Nephron progenitor cell (in vitro differentiated cells): ENCODE data around the gene OR1D5.

Experiments used
- DNase-seq: peaks from one replicate; pipeline ENCODE4 v3.0.0; 2021
- H3K27ac Mint-ChIP-seq: 2 replicates; pipeline ENCODE4 v1.8.0; 2021; ENCODE audit warnings: mild to moderate bottlenecking, moderate library complexity, mixed read lengths
- H3K27me3 Mint-ChIP-seq: 2 replicates; pipeline ENCODE4 v1.8.0; 2021; ENCODE audit warnings: mild to moderate bottlenecking, low read depth, mixed read lengths; ENCODE audit not compliant: poor library complexity
- H3K36me3 Mint-ChIP-seq: 2 replicates; pipeline ENCODE4 v1.8.0; 2021; ENCODE audit warnings: low read depth, mixed read lengths
- H3K4me1 Mint-ChIP-seq: 2 replicates; pipeline ENCODE4 v1.8.0; 2021; ENCODE audit warnings: mixed read lengths
- H3K4me3 Mint-ChIP-seq: 2 replicates; pipeline ENCODE4 v1.8.0; 2021; ENCODE audit warnings: mild to moderate bottlenecking, moderate library complexity, mixed read lengths
- H3K9me3 Mint-ChIP-seq: 2 replicates; pipeline ENCODE4 v1.8.0; 2021; ENCODE audit warnings: mild to moderate bottlenecking, moderate library complexity, mixed read lengths
- CTCF ChIP-seq: fragments of 200-600 bp; sonication (generic); IDR thresholded peaks from 2 replicates; pipeline ENCODE4 v1.5.0; 2021; ENCODE audit warnings: antibody characterized with exemption

The OR1D5 gene

DNA sequence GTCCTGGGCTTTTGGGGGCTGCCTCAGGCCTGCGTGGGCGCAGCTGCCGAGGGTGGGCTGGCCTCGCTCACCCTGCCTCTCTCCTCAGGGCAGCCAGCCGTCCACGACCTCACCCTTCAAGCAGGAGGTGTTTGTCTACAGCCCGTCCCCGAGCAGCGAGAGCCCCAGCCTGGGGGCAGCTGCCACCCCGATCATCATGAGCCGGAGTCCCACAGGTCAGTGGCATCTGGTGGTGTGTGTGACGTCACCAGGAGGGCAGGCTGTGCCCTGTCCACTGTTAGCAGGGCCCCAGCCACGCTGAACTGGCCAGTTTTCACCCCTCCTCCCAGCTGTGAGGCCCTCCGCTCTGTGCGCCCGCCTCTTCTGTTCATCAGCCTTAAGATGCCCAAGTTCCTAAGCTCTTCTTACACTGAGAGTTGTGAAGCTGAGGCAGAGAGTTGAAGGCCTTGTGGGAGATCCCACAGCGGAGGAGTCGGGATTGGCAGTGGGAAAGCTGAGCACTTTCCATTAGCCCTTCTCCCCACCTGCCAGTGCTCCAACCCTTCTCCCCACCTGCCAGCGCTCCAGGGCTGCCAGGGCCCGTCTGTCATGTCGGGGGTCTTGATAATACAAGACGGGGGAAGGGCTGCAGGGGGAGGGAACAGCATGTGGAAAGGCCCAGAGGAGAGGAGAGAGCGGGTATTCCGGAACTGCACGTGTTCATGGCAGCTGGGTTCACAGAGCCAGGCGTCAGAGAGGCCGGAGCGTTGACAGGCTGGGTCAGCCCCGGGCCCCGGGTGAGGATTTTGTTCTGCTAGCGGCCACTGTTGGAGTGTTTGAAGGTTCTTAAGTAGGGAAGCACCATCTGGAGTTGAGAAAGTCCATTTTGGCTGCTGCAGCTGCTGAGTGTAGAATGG, 36.3 kb downstream of the OR1D5 start:
- H3K27ac Mint-ChIP-seq = no peak overlapping the region
- no peak for TF ChIP-seq CTCF
- no peaks in the 10 kb centered on the region for H3K27me3 Mint-ChIP-seq
- peaks cover 24% of the 10 kb centered on the region for H3K4me1 Mint-ChIP-seq
- peaks cover 26% of the 10 kb centered on the region for H3K9me3 Mint-ChIP-seq
- DNase-seq = no peak
- peaks cover 11% of the 10 kb centered on the region for H3K36me3 Mint-ChIP-seq
- no peak overlapping the region for H3K4me3 Mint-ChIP-seq

DNA sequence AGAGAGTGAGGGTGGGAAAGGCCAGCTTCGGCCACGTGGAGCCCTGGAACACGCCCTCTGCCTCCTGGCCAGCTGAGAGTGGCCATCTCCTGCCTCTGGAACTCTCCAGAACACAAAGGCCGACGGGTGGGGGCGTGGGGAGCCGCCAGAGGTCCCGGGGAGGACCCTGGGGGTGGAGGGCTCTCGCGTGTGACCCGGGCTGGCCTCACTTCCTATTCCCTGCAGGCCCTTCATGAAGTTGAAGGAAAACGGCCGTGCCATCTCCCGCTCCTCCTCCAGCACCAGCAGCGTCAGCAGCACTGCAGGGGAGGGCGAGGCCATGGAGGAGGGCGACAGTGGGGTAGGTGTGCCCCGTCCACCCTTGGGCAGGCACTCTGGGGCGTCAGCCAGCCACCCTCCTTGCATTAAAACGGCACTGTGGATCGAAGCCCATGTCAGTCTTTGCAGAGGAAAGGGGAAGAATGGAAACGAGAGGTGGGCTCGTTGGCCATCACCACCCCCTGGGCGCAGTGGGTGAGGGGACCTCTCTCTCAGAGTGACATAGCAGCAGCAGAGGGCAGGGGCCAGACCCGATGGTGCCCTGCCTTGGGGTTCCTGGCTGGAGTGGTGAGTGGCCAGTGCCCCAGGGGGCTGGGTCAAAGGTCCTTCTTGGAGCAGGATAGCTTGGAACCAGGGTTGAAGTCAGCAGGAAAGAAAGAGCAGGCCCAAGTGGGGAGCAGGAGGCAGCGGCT, 37.1 kb downstream of the OR1D5 start:
- no peaks in the 10 kb centered on the region for H3K27me3 Mint-ChIP-seq
- no peak for DNase-seq
- no peak for TF ChIP-seq CTCF
- peaks cover 11% of the 10 kb centered on the region for H3K36me3 Mint-ChIP-seq
- no peak overlapping the region for H3K27ac Mint-ChIP-seq
- H3K9me3 Mint-ChIP-seq = peaks cover 34% of the 10 kb centered on the region
- peaks cover 24% of the 10 kb centered on the region for H3K4me1 Mint-ChIP-seq
- H3K4me3 Mint-ChIP-seq = no peak overlapping the region

- no peak for DNase-seq
- no peaks in the 10 kb centered on the region for H3K27me3 Mint-ChIP-seq
- no peak overlapping the region for H3K27ac Mint-ChIP-seq
- peaks cover 11% of the 10 kb centered on the region for H3K36me3 Mint-ChIP-seq
- H3K9me3 Mint-ChIP-seq = peaks cover 39% of the 10 kb centered on the region
- TF ChIP-seq CTCF = no peak
- H3K4me1 Mint-ChIP-seq = peaks cover 24% of the 10 kb centered on the region
- no peak overlapping the region for H3K4me3 Mint-ChIP-seq
These were observed 37.8 kb downstream of the OR1D5 start for GRCh38 chr17:3025421-3026124.

DNA sequence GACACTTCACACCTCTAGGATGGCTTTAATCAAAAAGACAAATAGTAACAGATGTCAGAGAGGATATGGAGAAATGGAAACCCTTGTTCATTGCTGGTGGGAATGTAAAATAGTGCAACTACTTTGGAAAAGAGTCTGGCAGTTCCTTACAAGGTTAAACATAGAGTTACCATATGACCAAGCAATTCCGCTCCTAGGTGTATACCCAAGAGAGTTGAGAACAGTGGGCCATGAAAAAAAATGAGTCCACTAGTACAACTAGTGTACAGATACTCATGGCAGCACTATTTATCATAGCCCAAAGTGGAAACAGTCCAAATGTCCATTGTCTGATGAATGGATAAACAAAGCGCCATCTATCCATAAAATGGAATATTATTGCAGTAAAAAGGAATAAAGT, 39.1 kb downstream of the OR1D5 start:
- no peak for TF ChIP-seq CTCF
- peaks cover 22% of the 10 kb centered on the region for H3K4me1 Mint-ChIP-seq
- peaks cover 11% of the 10 kb centered on the region for H3K36me3 Mint-ChIP-seq
- peaks cover 39% of the 10 kb centered on the region for H3K9me3 Mint-ChIP-seq
- H3K4me3 Mint-ChIP-seq = no peak overlapping the region
- no peak for DNase-seq
- peaks cover 4% of the 10 kb centered on the region for H3K27me3 Mint-ChIP-seq
- no peak overlapping the region for H3K27ac Mint-ChIP-seq

DNA sequence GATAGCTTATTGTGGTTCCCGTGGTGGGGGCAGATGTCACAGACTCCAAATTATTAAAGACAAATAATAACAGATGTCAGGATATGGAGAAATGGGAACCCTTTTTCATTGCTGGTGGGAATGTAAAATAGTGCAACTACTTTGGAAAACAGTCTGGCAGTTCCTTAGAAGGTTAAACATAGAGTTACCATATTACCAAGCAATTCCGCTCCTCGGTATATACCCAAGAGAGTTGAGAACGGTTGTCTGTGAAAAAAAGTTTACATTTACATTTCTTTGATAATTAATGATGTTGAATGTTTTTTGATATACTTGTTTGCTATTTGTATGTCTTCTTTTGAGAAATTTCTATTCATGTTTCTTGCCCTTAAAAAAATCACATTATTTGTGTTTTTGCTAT, 41.2 kb downstream of the OR1D5 start:
- peaks cover 11% of the 10 kb centered on the region for H3K36me3 Mint-ChIP-seq
- DNase-seq = no peak
- peaks cover 39% of the 10 kb centered on the region for H3K9me3 Mint-ChIP-seq
- no peak overlapping the region for H3K27ac Mint-ChIP-seq
- no peak overlapping the region for H3K4me3 Mint-ChIP-seq
- peaks cover 7% of the 10 kb centered on the region for H3K4me1 Mint-ChIP-seq
- peaks cover 7% of the 10 kb centered on the region for H3K27me3 Mint-ChIP-seq
- TF ChIP-seq CTCF = no peak
